ENCODE measurements around the gene CENPV.
"Not testable (repeated sequence)": the region's sequence is repeated elsewhere in the genome, so short reads cannot be mapped to it uniquely, and the experiment has no call there.

CENPV gene

GRCh38 chr17:16314859-16315258 is 38.4 kb downstream of the CENPV start:
- in situ Hi-C loops (cut with MboI; ENCODE audit: low sequenced_read_pairs), result no loop called here

GRCh38 chr17:16314189-16314588 is 39.1 kb downstream of the CENPV start:
- in situ Hi-C loops (cut with MboI; ENCODE audit: low sequenced_read_pairs), result no loop called here

DNA sequence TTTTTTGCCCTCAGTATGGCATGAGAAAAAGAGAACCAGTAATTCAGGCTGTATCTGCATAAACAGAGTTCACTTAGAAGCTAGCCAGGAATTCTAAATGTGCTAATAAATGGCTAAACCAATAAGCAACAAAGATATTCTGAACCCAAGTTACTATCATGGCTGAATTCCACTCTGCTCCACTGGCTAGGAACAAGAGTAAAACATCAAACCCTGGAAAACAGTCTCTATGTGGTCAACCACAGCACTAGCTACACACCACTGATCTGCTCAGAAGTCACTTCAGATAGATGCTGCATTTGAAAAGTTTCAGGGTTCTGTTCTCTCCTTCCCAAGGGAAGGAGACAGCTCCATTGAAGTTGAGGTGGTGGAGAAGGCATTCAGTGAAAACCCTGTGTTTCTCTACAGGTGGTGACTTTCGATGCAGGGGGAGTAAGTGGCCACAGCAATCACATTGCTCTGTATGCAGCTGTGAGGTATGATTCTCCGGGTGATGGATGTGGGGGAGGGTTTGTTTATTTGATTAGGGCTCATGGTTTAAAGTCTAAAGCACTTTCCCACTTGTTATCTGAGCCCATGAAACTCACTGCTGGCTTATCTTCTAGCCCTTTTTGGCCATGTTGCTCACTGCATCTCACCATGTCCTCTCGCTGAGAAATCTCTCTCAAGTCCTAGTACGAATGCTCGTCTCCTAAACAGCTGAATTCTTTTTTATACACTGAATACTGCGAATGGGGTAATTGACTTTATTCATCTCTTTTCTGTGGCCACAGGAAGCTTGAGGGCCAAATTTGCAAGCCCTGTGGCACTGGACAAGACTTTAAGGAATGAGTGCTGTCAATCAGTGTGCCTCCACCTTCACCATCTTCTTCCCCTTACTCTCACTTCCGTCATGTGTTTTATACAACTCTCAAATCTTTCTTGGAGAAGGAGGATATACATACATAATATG is 39.9 kb downstream of the CENPV start:
- in situ Hi-C loops (cut with MboI; ENCODE audit: low sequenced_read_pairs), result no loop called here

- in situ Hi-C loops (cut with MboI; ENCODE audit: low sequenced_read_pairs), result not testable (repeated sequence)
Observed at GRCh38 chr17:16312061-16312460, 41.2 kb downstream of the CENPV start.

- in situ Hi-C loops (cut with MboI; ENCODE audit: low sequenced_read_pairs), result no loop called here
Observed at GRCh38 chr17:16306211-16306610, 47.1 kb downstream of the CENPV start.

DNA sequence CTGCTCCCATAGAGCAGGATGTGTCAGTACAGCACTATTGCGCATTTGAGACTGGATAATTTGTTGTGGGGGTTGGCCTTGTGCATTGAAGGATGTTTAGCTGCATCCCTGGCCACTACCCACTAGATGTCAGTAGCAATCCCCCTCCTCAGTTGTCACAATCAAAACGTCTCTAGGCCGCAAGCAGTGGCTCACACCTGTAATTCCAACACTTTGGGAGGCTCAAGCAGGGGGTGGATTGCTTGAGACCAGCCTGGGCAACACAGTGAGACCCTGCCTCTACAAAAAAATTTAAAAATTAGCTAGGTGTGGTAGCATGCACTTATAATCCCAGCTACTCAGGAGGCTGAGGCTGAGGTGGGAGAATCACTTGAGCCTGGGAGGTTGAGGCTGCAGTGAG is 48.4 kb downstream of the CENPV start:
- in situ Hi-C loops (cut with MboI; ENCODE audit: low sequenced_read_pairs), result no loop called here

GRCh38 chr17:16302856-16303255 is 50.4 kb downstream of the CENPV start:
- in situ Hi-C loops (cut with MboI; ENCODE audit: low sequenced_read_pairs), result no loop called here

- in situ Hi-C loops (cut with MboI; ENCODE audit: low sequenced_read_pairs), result no loop called here
Observed at GRCh38 chr17:16301963-16302855, 51.1 kb downstream of the CENPV start.

DNA sequence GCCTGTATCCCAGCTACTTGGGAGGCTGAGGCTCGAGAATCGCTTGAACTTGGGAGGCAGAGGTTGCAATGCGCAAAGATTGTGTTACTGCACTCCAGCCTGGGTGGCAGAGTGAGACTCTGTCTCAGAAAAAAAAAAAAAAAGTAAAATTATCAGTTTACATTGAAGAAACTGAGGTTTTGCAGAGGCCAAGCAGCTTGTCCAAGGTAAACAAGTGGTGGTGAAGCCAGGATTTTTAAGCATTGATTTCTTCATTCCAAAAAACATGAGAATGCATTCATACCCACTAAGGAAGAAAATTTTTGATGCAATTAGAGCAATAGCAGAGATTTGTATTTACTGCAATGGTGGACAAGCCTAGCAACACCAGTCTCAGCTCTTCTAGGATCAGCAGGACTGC is 52.7 kb downstream of the CENPV start:
- in situ Hi-C loops (cut with MboI; ENCODE audit: low sequenced_read_pairs), result no loop called here

DNA sequence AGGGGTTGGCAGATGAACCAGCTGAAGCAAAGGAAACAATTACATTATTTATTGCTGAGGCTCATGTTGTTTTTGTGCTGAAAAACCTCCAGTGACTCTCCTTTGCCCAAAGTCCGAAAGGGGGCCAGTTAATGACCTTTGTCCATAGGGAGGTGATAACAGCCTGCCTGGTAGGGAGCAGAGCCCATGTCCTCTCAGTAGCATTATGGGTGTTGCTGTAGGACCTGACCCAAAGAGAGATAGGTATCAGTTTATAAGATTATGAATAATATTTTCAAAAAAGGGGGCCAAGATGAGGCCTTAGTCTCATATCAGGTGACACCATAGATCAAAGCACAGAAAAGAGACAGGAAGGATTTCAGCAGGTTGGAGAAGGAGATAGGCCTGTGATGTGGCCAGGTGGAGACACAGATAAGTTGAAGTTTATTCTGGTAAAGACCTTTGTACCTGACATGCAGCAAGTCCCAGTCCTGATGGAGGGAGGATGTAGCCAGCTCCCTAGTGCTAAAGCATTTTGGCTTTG is 55.1 kb downstream of the CENPV start:
- in situ Hi-C loops (cut with MboI; ENCODE audit: low sequenced_read_pairs), result no loop called here

- in situ Hi-C loops (cut with MboI; ENCODE audit: low sequenced_read_pairs), result no loop called here
Observed at GRCh38 chr17:16297367-16298139, 55.7 kb downstream of the CENPV start.

GRCh38 chr17:16296072-16296471 is 57.2 kb downstream of the CENPV start:
- in situ Hi-C loops (cut with MboI; ENCODE audit: low sequenced_read_pairs), result not testable (repeated sequence)

- in situ Hi-C loops (cut with MboI; ENCODE audit: low sequenced_read_pairs), result no loop called here
Observed at GRCh38 chr17:16294560-16294959, 58.7 kb downstream of the CENPV start.

- in situ Hi-C loops (cut with MboI; ENCODE audit: low sequenced_read_pairs), result no loop called here
Observed at GRCh38 chr17:16293931-16294330, 59.3 kb downstream of the CENPV start.

All from hTERT RPE-1 (cell line).